ACHN (cell line): ENCODE results near the gene CUL9.
A peak's percentile ranks its signal among the peaks of the same experiment; 100 is the strongest.
"Not testable (repeated sequence)": the region's sequence is repeated elsewhere in the genome, so short reads cannot be mapped to it uniquely, and the experiment has no call there.

Experiments used
- DNase-seq: peaks from one replicate; pipeline ENCODE4 v3.0.0-alpha.2; 2015
- in situ Hi-C: cut with HindIII; loops from 2 replicates; pipeline ENCODE4 v1.10.0; 2017; ENCODE audit warnings: low sequenced_read_pairs, low pct_ligation_motif_present, low pct_unique_long_range_greater_than_20kb

CUL9 gene

GRCh38 chr6:43181942-43182860 is at the start of gene CUL9:
CUL9 (plus strand) TSS chr6:43182196; CDS start chr6:43184311, 2,115 bp downstream.
- in situ Hi-C loops: no loop called here
- peak; percentile 72 for DNase-seq

DNA sequence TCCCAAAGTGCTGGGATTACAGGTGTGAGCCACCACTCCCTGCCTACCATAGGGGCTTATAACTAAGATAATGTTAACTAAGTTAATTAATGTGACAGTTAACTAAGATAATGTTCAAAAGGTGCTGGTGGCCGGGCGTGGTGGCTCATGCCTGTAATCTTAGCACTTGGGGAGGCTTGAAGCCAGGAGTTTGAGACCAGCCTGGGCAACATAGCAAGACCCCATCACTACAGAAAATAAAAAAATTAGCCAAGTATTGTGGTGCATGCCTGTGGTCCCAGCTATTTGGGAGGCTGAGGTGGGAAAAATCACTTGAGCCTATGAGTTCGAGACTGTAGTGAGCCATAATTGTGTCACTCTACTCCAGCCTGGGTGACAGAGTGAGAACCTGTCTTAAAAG is 43.7 kb upstream of the CUL9 start:
- no peak for DNase-seq
- in situ Hi-C loops: no loop called here

DNA sequence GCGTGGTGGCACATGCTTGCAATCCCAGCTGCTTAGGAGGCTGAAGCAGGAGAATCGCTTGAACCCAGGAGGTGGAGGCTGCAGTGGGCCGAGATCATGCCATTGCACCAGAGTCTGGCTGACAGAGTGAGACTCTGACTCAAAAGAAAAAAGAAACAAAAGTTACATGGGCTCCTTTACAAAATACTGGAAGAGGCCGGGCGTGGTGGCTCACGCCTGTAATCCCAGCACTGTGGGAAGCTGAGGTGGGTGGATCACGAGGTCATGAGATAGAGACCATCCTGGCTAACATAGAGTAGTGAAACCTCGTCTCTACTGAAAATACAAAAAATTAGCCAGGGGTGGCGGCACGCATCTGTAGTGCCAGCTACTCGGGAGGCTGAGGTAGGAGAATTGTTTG is 42.0 kb upstream of the CUL9 start:
- DNase-seq, in situ Hi-C loops: not testable (repeated sequence)

DNA sequence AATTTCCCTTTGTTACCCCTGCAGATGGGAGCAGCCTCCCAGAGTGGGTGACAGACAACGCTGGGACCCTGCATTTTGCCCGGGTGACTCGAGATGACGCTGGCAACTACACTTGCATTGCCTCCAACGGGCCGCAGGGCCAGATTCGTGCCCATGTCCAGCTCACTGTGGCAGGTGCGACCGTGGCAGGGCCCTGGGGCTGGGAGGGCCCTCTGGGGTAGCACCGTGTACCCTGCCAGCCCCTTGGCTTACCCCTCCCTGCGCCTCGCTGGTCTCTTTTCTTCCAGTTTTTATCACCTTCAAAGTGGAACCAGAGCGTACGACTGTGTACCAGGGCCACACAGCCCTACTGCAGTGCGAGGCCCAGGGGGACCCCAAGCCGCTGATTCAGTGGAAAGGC is 40.4 kb upstream of the CUL9 start:
- DNase-seq: no peak
- in situ Hi-C loops: no loop called here

DNA sequence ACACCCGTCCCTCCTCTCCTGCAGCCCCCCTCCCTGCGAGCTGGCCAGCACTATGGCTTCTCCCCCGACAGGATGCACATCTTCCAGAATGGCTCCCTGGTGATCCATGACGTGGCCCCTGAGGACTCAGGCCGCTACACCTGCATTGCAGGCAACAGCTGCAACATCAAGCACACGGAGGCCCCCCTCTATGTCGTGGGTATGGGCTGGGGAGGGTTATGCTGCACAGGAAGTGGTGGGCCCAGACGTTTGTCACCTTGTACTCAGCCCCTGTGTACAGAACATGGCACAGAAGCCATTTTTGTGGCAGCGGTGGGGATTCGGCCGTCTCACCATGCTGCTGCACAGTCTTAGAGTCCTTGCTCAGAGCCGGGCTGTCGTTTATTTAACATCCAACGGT is 39.9 kb upstream of the CUL9 start:
- DNase-seq: no peak
- in situ Hi-C loops: no loop called here

DNA sequence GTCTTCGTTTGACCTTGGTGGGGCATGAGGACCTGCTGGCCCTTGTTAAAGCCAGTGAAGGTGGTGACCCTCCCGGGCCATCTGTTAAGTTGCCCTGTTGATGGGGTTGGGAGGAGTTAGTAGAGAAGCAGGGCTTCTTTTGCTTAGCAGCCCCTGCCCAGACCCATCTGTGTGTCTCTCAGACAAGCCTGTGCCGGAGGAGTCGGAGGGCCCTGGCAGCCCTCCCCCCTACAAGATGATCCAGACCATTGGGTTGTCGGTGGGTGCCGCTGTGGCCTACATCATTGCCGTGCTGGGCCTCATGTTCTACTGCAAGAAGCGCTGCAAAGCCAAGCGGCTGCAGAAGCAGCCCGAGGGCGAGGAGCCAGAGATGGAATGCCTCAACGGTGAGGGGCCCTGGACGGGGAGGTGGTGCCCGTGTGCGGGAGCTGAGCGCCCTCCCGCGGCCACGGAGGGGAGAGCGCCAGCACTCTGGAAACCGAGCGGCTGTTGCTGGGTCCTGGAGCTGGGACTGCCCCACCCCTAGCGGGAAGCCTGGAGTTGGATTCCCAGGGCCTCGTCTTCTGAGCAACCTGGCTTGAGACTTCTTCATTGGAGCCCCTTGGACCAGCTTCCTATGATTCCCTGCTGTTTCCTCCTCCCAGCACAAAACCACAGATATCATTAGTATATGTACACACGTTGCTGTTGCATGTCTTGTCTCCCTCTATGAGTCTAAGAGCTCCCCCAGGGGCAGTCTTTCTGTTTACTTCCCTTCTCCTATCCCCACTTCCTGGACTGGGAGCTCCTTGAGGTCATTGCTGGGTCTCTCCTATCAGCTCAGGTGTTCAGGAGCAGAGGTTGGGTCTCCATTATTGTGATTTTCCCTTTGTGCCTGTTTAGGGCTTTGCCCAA is 38.5 kb upstream of the CUL9 start:
- in situ Hi-C loops: no loop called here
- peak; percentile 73 for DNase-seq

DNA sequence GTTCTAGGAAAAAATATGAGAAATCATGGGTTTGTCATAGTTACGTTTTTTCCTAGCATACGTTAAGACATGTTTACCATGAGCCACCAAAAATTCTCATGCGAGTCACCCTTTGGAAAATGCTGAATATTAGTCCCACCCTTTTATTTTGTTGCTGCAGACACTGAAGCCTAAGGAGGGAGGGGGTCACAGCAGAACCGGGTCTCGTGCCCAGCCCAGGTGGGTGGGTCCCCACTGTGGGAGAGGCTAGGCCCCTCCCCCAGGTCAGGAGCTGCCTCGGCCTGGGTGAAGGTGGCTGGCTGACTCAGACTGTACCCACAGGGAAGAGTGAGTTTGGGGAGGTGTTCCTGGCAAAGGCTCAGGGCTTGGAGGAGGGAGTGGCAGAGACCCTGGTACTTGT is 37.1 kb upstream of the CUL9 start:
- in situ Hi-C loops: no loop called here
- no peak for DNase-seq

DNA sequence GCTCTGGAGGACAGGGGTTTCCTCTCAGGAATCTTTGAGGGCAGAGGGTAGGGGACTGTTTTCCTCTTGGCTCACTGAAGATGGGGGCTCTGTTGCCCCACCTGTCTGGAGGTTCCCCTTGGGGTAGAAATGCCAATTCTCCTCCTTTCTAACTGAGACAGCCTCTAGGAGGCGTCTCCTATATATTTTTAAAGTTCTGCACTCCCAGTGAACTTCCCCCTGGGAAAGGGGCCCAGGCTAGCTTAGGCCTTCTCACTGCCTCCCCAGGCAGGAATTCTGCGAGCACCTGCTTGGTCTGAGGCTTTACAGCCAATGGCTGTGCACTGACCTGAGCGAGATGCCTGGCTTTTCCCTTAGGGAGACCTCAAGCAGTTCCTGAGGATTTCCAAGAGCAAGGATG is 35.7 kb upstream of the CUL9 start:
- no peak for DNase-seq
- in situ Hi-C loops: no loop called here

DNA sequence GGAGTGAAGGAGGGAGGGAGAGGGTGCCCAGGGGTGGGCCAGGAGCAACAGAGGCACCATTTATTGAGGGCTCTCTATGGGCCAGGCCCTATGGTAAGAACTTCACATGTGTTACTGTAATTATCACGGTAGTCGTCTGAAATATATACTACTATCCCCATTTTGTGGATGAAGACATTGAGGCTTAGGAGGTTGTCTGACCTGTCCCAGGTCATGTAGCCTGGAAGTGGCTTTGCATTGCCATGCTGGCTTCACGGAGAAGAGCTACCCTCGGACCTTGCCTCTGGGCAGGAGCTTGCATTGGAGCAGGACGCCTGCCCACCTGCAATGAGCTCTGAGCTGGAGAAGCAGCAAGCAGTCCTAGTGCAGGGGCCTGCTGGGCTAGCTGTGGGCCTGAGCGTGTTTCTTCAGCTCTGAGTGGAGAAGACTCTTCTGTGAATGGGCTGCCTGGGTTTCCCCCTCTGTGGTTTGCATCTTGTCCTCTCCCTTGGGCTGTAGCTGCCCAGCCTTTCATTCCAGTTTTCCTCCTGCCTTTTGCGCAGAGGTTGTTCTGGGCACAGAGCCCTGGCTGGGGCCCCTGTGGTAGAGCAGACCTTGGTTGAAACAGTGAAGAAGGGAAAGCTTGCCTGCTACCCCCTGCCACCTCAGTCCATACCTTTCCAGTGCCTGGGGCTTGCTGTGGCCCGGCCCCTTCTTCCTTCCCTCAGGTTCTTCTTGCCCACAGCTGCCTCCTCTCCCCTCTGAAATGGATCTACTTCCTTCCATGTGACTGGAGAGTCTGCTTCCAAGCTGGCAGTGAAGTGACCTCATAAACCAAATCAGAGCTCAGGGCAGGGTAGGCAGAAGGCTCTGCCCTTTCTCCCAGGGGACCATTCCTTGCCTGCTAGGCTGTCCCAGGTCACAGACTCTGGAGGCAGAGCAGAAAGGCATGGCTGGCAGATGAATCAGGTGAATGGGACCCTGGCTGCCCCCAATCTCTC is 35.0 kb upstream of the CUL9 start:
- DNase-seq: no peak
- in situ Hi-C loops: no loop called here

DNA sequence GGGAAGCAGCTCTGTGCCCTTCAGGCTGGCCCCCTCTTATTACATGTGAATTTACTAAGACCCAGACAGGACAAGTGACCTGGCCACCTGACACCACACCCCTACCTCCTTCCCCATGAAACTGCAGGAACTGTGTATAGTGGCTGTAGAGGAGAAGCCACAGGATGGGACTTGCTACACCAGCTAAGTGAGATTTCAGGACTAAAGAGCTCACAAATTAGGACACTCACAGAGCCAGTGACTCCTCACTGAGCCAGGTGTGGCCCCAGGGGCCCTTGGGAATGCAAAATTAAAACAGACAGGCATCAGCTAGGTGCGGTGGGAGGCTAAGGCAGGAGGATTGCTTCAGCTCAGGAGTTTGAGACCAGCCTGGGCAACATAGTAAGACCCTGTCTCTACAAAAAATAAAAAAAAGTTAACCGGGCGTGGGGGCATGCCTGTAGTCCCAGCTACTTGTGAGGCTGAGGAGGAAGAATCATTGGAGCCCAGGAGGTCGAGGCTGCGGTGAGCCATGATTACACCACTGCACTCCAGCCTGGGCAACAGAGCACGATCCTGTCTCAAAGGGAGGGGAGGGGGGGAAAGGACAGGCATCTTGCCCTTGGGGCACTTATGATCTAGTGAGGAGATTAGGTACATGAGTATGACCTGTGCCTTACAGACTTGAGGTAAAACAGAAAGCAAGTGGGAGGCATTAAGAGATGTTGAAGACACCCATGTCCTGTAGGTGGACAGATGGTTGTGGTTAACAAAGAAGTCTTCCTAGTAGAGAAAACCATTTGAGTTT is 34.1 kb upstream of the CUL9 start:
- in situ Hi-C loops: no loop called here
- no peak for DNase-seq

DNA sequence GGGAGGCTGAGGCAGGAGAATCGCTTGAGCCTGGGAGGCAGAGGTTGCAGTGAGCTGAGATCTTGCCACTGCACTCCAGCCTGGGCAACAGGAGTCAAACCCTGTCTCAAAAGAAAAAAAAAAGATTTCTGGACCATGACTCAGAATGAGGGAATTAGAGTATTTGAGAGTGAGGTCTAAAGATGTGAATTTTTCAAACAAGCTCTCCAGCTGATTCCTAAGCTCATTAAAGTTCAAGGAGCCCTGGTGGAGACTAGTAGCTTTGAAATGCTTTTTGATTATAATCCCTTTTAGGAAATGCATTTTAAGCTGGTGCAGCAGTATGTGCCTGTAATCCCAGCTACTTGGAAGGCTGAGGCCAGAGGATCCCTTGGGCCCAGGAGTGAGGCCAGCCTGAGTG is 32.7 kb upstream of the CUL9 start:
- in situ Hi-C loops: no loop called here
- DNase-seq: no peak

DNA sequence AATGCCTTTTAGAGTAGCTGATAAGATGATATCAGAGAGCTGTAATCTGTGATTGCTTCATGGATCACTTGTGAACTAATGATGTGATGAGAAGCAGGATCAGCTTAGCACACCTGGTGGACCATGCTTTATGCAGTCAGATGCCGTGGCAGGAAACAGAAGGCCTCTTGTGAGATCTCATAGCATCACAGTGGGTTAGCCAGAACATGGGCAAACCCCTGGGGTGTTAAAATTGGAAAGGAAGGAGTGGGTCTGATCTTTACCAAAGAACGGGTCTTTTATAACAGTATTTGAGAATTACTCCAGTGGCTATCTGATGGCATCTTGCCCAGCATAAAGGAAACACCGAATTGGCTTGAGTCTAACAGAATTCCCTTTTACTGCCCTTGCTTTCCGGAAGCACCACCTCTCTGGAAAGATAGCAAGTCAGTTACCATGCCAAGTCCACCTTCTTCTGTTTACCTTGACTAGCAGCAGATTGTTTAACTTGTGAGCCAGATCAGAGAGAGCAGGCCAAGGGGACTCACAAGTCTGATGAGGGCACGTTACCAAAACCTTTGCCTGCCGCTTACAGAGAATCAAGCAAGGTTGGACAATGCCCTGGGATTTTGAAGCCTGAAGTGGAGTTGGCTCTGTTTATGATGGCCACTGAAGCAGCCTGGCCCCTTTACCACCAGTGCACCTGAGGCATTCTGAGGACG is 31.8 kb upstream of the CUL9 start:
- DNase-seq: no peak
- in situ Hi-C loops: no loop called here

DNA sequence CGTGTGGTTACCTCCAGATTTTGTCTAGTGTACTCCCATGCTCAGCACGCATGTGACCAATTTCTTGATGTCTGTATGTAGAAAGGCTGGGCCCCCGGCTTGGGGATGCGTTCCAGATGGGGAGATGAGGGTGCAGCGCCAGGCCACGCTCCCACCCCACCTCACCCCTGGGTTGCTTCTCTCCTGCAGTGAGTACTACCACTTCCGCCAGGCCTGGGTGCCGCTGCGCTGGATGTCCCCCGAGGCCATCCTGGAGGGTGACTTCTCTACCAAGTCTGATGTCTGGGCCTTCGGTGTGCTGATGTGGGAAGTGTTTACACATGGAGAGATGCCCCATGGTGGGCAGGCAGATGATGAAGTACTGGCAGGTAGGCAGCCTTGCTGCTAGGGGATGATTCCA is 22.4 kb upstream of the CUL9 start:
- no peak for DNase-seq
- in situ Hi-C loops: no loop called here

GRCh38 chr6:43163899-43164298 is 18.1 kb upstream of the CUL9 start:
- in situ Hi-C loops: no loop called here
- DNase-seq: no peak

DNA sequence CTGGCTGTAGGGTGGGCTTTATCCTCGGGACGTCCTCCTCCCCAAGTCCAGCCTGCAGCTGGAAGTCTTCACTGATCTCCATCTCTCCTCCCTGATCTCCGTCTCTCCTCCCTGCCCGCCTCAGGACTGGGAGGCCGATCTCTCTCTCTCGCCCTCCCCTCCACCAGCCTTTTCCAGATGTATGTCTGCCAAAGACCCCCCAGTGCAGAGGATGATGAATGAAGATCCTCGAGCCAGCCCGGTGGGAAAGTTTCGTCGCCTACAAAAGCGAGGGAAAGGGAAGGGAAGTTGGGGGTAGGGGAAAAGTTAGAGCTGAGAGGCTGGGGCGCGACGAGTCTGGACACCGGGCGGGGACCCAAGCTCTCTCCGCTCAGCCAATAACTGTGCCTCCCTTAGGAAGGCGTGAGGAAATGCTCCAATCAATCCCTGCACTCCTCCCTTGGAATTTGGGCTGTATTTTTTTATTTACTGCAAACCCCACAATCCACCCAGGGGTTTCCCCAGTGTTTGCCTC is 11.5 kb upstream of the CUL9 start:
- in situ Hi-C loops: no loop called here
- DNase-seq: no peak

DNA sequence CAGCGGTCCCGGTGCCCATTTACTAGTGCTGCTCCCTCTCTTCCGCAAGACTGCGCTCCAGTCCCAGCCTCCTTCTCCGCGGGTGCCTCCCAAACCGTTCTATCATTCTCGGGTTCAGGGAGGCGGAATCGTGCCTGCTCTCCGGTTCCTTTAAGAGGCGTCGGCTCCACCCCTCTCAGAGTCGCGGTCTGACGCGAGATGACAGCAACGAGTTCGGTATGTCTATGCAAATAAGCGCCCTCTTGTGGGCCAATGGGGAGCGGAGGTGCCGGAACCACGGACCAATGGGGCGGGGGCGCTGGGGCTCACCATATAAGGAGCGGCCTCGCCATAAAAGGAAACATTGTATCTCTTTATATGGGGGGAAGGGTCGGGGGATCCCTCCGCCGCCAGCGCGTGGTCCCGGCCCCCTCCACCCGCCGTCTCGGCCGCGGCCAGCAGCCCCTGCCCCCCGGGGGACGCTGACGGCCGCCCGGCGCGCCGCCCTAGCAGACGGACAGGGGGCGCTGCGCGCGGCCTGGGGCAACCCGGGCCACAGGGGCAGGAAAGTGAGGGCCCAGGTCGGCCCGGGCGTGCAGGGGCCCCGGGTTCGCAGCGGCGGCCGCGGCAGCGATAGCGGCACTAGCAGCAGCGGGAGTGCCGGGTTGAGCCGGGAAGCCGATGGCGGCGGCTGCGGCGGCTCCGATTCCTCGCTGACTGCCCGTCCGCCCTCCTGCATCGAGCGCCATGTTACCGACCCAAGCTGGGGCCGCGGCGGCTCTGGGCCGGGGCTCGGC is 10.9 kb upstream of the CUL9 start, which contains the start of gene SRF:
TSS of gene SRF (plus strand) at position 339 of the 776 bp plus-strand sequence. CDS start at position 727, 388 bp downstream.
- in situ Hi-C loops: no loop called here

More for the DNA sequence above, 10.9 kb upstream of the CUL9 start, which contains the start of gene SRF:
- peak; percentile 98 for DNase-seq
